ENCODE measurements around the gene F13A1.

DNA sequence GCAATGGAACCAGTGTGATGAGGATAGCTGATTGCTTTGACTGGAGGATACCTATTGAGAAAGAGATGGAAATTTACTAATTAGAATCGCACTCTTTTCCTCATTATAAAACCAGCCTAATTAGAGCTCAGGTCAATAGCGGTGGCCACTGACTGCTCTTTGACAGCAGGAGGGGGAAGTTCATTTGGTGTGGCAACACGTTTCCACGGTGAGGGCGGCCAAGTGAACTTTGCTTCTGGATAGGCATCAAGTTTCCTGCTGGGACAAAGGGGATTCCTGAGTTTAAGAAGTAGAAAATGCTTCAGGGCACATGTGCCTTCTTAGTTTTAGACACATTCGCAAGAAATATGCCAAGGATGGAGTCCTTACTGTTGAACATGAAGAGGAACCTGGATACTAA is 168.4 kb downstream of the F13A1 start:
- no peak for TF ChIP-seq ZNF501 (CRISPR knock-in tag; IDR thresholded peaks at IDR 0.05)
- no peak for TF ChIP-seq ZNF674 (CRISPR knock-in tag; IDR thresholded peaks at IDR 0.05; ENCODE audit: low read depth)
- no peak for TF ChIP-seq ZBTB7A (CRISPR knock-in tag; IDR thresholded peaks at IDR 0.05)
- TF ChIP-seq, protein P1, sequence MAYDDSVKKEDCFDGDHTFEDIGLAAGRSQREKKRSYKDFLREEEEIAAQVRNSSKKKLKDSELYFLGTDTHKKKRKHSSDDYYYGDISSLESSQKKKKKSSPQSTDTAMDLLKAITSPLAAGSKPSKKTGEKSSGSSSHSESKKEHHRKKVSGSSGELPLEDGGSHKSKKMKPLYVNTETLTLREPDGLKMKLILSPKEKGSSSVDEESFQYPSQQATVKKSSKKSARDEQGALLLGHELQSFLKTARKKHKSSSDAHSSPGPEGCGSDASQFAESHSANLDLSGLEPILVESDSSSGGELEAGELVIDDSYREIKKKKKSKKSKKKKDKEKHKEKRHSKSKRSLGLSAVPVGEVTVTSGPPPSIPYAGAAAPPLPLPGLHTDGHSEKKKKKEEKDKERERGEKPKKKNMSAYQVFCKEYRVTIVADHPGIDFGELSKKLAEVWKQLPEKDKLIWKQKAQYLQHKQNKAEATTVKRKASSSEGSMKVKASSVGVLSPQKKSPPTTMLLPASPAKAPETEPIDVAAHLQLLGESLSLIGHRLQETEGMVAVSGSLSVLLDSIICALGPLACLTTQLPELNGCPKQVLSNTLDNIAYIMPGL (CRISPR knock-in tag; IDR thresholded peaks at IDR 0.05; ENCODE audit: borderline replicate concordance in 1 of 2, low read depth in 1 of 2): no peak
- no peak for TF ChIP-seq TCF12 (IDR thresholded peaks at IDR 0.05)
- no peak for TF ChIP-seq TCF12 (CRISPR knock-in tag; IDR thresholded peaks at IDR 0.05)
- no peak for TF ChIP-seq HCFC1 (IDR thresholded peaks at IDR 0.05; ENCODE audit: low read depth, low read length)
- TF ChIP-seq DNMT1 (CRISPR knock-in tag; IDR thresholded peaks at IDR 0.05): no peak
- TF ChIP-seq, protein P2, sequence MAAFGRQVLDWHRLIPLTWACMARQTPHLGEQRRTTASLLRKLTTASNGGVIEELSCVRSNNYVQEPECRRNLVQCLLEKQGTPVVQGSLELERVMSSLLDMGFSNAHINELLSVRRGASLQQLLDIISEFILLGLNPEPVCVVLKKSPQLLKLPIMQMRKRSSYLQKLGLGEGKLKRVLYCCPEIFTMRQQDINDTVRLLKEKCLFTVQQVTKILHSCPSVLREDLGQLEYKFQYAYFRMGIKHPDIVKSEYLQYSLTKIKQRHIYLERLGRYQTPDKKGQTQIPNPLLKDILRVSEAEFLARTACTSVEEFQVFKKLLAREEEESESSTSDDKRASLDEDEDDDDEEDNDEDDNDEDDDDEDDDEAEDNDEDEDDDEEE (CRISPR knock-in tag; IDR thresholded peaks at IDR 0.05): no peak
- TF ChIP-seq SKI (IDR thresholded peaks at IDR 0.05; ENCODE audit: partially characterized antibody): no peak
- no peak for TF ChIP-seq ASH2L (IDR thresholded peaks at IDR 0.05; ENCODE audit: insufficient read length, low read depth, low read length)

All from HepG2 (cell line).